SK-N-MC (cell line): Measurements from ENCODE around the gene ERG28.

Experiments
- EZH2 ChIP-seq: fragments of 200-600 bp; sonication (generic); IDR thresholded peaks from one replicate; pipeline ENCODE4 v1.6.1; 2017; ENCODE audit warnings: antibody characterized with exemption
- FOXP2 ChIP-seq: optimal IDR thresholded peaks from 2 replicates; pipeline ENCODE3; 2011; ENCODE audit warnings: mild to moderate bottlenecking, moderate library complexity; ENCODE audit not compliant: insufficient read depth; ENCODE audit errors: extremely low read length, control extremely low read depth
- POLR2AphosphoS5 ChIP-seq: IDR thresholded peaks from 2 replicates; pipeline ENCODE4 v1.6.1; 2012; ENCODE audit warnings: mild to moderate bottlenecking, low read depth, low read length, borderline replicate concordance

DNA sequence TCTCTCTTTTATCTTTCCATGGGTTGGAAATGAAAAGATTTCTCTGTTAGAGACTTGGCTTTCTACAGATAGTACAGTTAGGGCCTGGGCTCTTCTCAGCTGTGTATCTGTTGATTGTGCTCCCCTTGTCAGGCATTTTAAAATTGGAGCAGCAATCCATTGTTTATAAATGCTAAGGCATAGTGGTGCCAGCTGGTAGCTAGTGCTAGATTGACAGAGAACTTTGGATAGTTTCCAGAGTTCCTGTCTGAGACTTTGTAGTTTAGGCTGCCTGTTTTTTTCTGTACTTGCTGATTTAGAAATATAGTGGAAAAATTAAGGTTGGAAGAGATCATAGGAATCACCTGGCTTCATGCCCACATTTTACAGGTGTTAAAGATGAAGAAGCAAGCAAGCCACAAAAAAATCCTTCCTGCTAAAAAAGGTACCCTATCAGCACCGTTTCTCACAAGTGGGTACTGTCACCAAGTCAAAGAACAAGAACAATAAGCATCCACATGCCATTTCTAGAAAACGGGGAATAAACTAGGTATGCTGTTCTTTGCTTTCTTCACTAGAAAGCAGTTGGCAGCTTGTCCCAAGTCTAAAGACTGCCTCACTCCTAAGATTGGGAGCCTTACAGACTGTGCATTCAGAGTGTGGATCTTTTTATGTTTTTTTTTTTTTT, 6.6 kb upstream of the ERG28 start:
- TF ChIP-seq POLR2AphosphoS5 = no peak
- TF ChIP-seq EZH2 = no peak
- no peak for TF ChIP-seq FOXP2
